Spleen (tissue), 7 donors: ENCODE results near the gene UNC45B.

ENCODE experiments used
- POLR2A ChIP-seq, 3 donors: fragments of 450-650 bp; IDR thresholded peaks; one replicate each; pipeline ENCODE4 v1.5.1; 2017; ENCODE audit warnings: antibody characterized with exemption in 3 of 3, mild to moderate bottlenecking in 1 of 3
- POLR2AphosphoS5 ChIP-seq, 3 donors: sonication (generic); formaldehyde crosslinking; IDR thresholded peaks; one replicate each; pipeline ENCODE4 v1.5.1; 2017; ENCODE audit warnings: antibody characterized with exemption in 3 of 3
- TF ChIP-seq, protein P1 (sequence below), 11 experiments: fragments of 200-600 bp in 7 of 11; fragments of 450-650 bp in 4 of 11; sonication (generic) in 4 of 11; IDR thresholded peaks in 8 of 11; conservative IDR thresholded peaks in 3 of 11; 1 replicate in 7 of 11; 2 replicates in 4 of 11; pipeline versions ENCODE4 v1.4.0 to v1.8.0; 2016 to 2021; ENCODE audit warnings: antibody characterized with exemption in 11 of 11, inconsistent platforms in 4 of 11, mild to moderate bottlenecking in 1 of 11
- donor health status: DM: no; HTN: no; CAD: no; lungs with moderate emphysema.
- donor health status: DM: no; HTN: no; CAD: no.
- donor health status: DM: no; HTN: no; CAD: no.

DNA sequence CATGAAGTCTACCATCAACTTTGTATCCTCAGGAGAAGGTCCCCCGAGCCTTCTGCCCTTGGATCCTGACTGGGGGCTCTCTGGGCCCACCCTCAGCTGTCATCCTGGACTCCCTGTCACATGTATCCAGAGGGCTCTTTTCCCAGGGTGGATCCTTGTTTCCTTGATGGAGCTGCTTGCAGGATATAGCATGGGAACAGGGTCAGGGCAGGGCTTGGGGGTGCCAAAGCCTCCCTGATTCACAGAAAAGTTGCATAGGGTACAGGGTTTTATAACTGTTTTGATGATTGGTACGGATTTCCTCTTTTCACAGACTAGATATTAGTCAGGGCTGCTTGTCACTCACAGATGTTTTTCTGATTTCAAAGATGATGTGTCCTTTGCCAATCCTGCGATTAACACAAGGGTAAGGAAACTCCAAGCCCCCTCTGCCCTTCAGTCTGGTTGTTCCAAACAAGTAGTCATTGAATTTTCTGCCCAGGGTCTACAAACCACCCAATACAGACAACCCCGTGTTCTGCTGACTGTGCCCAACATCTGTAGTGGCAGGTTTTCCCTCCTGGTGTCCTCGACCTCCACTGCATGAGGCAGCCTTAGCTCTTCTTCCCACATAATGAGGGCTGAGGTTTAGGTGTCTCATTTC, 67.1 kb downstream of the UNC45B start:
- TF ChIP-seq POLR2A (IDR thresholded peaks at IDR 0.05), result no peak
- TF ChIP-seq, protein P1, sequence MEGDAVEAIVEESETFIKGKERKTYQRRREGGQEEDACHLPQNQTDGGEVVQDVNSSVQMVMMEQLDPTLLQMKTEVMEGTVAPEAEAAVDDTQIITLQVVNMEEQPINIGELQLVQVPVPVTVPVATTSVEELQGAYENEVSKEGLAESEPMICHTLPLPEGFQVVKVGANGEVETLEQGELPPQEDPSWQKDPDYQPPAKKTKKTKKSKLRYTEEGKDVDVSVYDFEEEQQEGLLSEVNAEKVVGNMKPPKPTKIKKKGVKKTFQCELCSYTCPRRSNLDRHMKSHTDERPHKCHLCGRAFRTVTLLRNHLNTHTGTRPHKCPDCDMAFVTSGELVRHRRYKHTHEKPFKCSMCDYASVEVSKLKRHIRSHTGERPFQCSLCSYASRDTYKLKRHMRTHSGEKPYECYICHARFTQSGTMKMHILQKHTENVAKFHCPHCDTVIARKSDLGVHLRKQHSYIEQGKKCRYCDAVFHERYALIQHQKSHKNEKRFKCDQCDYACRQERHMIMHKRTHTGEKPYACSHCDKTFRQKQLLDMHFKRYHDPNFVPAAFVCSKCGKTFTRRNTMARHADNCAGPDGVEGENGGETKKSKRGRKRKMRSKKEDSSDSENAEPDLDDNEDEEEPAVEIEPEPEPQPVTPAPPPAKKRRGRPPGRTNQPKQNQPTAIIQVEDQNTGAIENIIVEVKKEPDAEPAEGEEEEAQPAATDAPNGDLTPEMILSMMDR (IDR thresholded peaks at IDR 0.05 in 8 of 11, conservative IDR thresholded peaks at IDR 0.05 in 3 of 11), result no peak
- TF ChIP-seq POLR2AphosphoS5 (IDR thresholded peaks at IDR 0.05), result peak in 1 of 3 donors; percentile 9
